K562 (cell line): Measurements from ENCODE around the gene CNFN. TPM values are rescaled to one million over a fixed set of nuclear protein-coding genes. Genes with fewer than 3 reads are reported as not detected.

Experiments used
- ATAC-seq: fragments of 200-7000 bp; cut with Tn5 transposase; 3 replicates; pipeline ENCODE4 v1.9.1; 2020; ENCODE audit warnings: moderate library complexity
- BruUV-seq: library from RNA; stranded (reverse); fragments of 400-500 nt; replicated peaks from 2 replicates; lab custom pipeline; 2021; lab: Mats Ljungman, UMichigan
- CTCF ChIA-PET: fragments of 300-600 bp; formaldehyde crosslinking; extraction: SDS; loops from one replicate; lab custom pipeline; 2021; ENCODE audit warnings: low intra/inter-chr PET ratio; lab: Yijun Ruan, JAX
- POLR2A ChIA-PET: fragments of 300-600, 350-650 bp; sonication (Branson Sonifier 250); formaldehyde crosslinking; extraction: SDS; loops from one replicate; lab custom pipeline; 2021; ENCODE audit warnings: antibody characterized with exemption, inconsistent platforms; lab: Yijun Ruan, JAX
- DNase-seq, 4 experiments: peaks; one replicate each; pipeline versions ENCODE4 v3.0.0 to v3.0.0-alpha.2; 2011 to 2018; ENCODE audit warnings: low spot score in 3 of 4, mixed read lengths in 3 of 4; ENCODE audit errors: extremely low read depth in 1 of 4
- FAIRE-seq: peaks from 2 replicates; lab custom pipeline; 2011; peaks lifted over from hg19 to GRCh38; lab: Jason Lieb, UNC
- H2AFZ ChIP-seq: 2 replicates; pipeline ENCODE4 v1.6.0; 2011; ENCODE audit warnings: low read depth, low read length, control low read depth, inconsistent platforms
- H3K27ac ChIP-seq: fragments of 200-600 bp; 3 replicates; pipeline ENCODE4 v1.8.0; 2011; ENCODE audit warnings: low read depth, mild to moderate bottlenecking, control low read depth, inconsistent platforms, low read length, moderate library complexity, mixed read lengths; ENCODE audit errors: extremely low read depth
- H3K27me3 ChIP-seq, 2 experiments: fragments of 300-600 bp in 1 of 2; 2 replicates in 1 of 2; 3 replicates in 1 of 2; pipeline versions ENCODE4 v1.6.0 to v1.8.0; 2011; ENCODE audit warnings: inconsistent platforms in 2 of 2, low read length in 2 of 2, mild to moderate bottlenecking in 1 of 2, mixed read lengths in 1 of 2, moderate library complexity in 1 of 2; ENCODE audit not compliant: control insufficient read depth in 2 of 2, insufficient read depth in 2 of 2
- H3K36me3 ChIP-seq: fragments of 300-600 bp; 3 replicates; pipeline ENCODE4 v1.8.0; 2011; ENCODE audit warnings: mild to moderate bottlenecking, low read length, inconsistent platforms; ENCODE audit not compliant: control insufficient read depth, insufficient read depth
- H3K4me1 ChIP-seq, 2 experiments: fragments of 200-600 bp in 1 of 2; replicated peaks in 1 of 2; 2 replicates in 1 of 2; 3 replicates in 1 of 2; pipeline versions ENCODE4 v1.5.1 to v1.8.0; 2011; ENCODE audit warnings: inconsistent platforms in 2 of 2, low read length in 2 of 2, mild to moderate bottlenecking in 1 of 2, mixed read lengths in 1 of 2, moderate library complexity in 1 of 2; ENCODE audit not compliant: control insufficient read depth in 2 of 2, insufficient read depth in 2 of 2
- H3K4me2 ChIP-seq: 2 replicates; pipeline ENCODE4 v1.6.1; 2011; ENCODE audit warnings: low read length, control low read depth, inconsistent platforms, mixed read lengths; ENCODE audit not compliant: insufficient read depth
- H3K4me3 ChIP-seq: fragments of 200-600 bp; sonication (generic), shearing (Covaris generic); 2 replicates; pipeline ENCODE4 v1.5.1; 2016; ENCODE audit warnings: control low read depth, inconsistent platforms
- H3K79me2 ChIP-seq: fragments of 200-600 bp; 3 replicates; pipeline ENCODE4 v1.8.0; 2011; ENCODE audit warnings: low read length, inconsistent platforms; ENCODE audit not compliant: control insufficient read depth, insufficient read depth
- H3K9ac ChIP-seq, 2 experiments: 2 replicates each; pipeline versions ENCODE4 v1.6.0 to v1.6.1; 2011; ENCODE audit warnings: low read depth in 2 of 2, low read length in 2 of 2, control low read depth in 1 of 2, inconsistent platforms in 1 of 2, mild to moderate bottlenecking in 1 of 2, mixed read lengths in 1 of 2; ENCODE audit not compliant: insufficient read depth in 1 of 2
- H3K9me1 ChIP-seq: one replicate; pipeline ENCODE4 v1.6.0; 2011; ENCODE audit warnings: inconsistent platforms, mild to moderate bottlenecking, low read length, moderate library complexity; ENCODE audit not compliant: control insufficient read depth, insufficient read depth
- H3K9me3 ChIP-seq: replicated peaks from 2 replicates; pipeline ENCODE4 v1.5.1; 2011; ENCODE audit warnings: low read depth, low read length, inconsistent platforms; ENCODE audit not compliant: control insufficient read depth, insufficient read depth
- H4K20me1 ChIP-seq: replicated peaks from 2 replicates; pipeline ENCODE4 v1.6.1; 2011; ENCODE audit warnings: low read length, inconsistent platforms, mixed read lengths; ENCODE audit not compliant: control insufficient read depth, insufficient read depth
- BCOR ChIP-seq: fragments of 450-650 bp; IDR thresholded peaks from 2 replicates; pipeline ENCODE4 v1.6.1; 2016
- RBBP5 ChIP-seq: fragments of 200-600 bp; sonication (generic); IDR thresholded peaks from 2 replicates; pipeline ENCODE4 v1.6.1; 2012; ENCODE audit warnings: borderline replicate concordance, mild to moderate bottlenecking, low read length, control low read depth, inconsistent platforms; ENCODE audit not compliant: insufficient read depth, poor library complexity, severe bottlenecking
- SOX6 ChIP-seq: fragments of 450-650 bp; IDR thresholded peaks from 2 replicates; pipeline ENCODE4 v1.6.1; 2014; ENCODE audit warnings: mild to moderate bottlenecking
- USF1 ChIP-seq: sonication (generic); formaldehyde crosslinking; IDR thresholded peaks from 2 replicates; pipeline ENCODE4 v1.9.0; 2022; ENCODE audit warnings: mild to moderate bottlenecking, missing genetic modification reagents
- WGBS: fragments of 100-300 bp; shearing (Covaris generic); methylation state at CpG from one replicate; pipeline ENCODE4 v1.1.6; 2016; ENCODE audit warnings: low coverage, mixed read lengths; ENCODE audit not compliant: insufficient coverage; ENCODE audit errors: missing lambda C conversion rate; 5-methylcytosine and 5-hydroxymethylcytosine counted together
- in situ Hi-C: fragments of 300-500 bp; cut with MboI; formaldehyde crosslinking; loops from 4 replicates; pipeline ENCODE4 v1.15.0; 2018; ENCODE audit warnings: inconsistent platforms, mixed read lengths
- intact Hi-C: fragments of 100-400 bp; cut with micrococcal nuclease; formaldehyde crosslinking; loops from 2 replicates; pipeline ENCODE4 v1.14.2; 2022
- polyA plus RNA-seq, 8 experiments: library from polyadenylated mRNA; depleted of rRNA in 4 of 8; stranded (reverse) in 5 of 8; unstranded in 3 of 8; fragments of >200 nt; fragmentation: Nextera tagmentation in 2 of 8; fragmentation: Illumina TruSeq in 1 of 8; extraction: Ambion mirVana in 2 of 8; extraction: Trizol in 1 of 8; gene quantifications; 2 replicates each; pipeline versions ENCODE4 v1.2.1 to v1.2.3, GENCODE V29; 2011 to 2014; ENCODE audit warnings: inconsistent platforms in 1 of 8, missing spikeins in 1 of 8
- total RNA-seq, 7 experiments: library from RNA; depleted of rRNA in 6 of 7; stranded (reverse); fragments of >200 nt in 6 of 7; fragmentation: Illumina TruSeq in 2 of 7; extraction: Trizol in 2 of 7; gene quantifications; 2 replicates each; pipeline versions ENCODE4 v1.2.1 to v1.2.3, GENCODE V29; 2011 to 2021; ENCODE audit warnings: low replicate concordance in 1 of 7

CNFN gene
- total and polyA plus RNA-seq, 9 of the 15 experiments (the other 6 are each of a cell fraction or from before 2014, with no cell fraction given), result 0.18 to 0.52 (median 0.27) TPM; not detected in 5

DNA sequence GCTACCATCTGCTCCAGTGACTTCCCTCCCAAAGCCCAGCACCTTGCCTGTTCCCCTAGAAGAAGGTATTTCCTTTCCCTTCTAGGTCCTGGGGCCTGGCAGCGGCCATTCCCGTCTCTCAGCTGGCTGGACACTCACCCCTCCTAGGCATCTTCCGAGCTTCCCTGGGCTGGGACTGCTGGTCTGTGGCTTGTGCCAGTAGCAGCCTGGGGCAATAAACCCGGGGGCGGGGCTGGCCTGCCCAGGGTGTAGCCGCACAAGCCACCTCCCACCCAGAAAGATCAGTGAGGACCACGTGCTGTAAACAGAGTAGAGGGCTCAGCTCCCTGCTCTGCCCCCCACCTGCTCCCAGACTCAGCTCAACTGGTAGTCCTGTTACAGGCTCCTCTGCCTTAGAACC is 22.1 kb upstream of the CNFN start:
- ChIA-PET POLR2A (no interaction called here), CTCF (no interaction called here)
- BruUV-seq, result no TSS peak
- FAIRE-seq, result no peak
- no peaks in the 10 kb centered on the region for H3K9me3 ChIP-seq
- H3K9ac ChIP-seq, result peak overlapping the region in 1 of 2 experiments; percentile 20; a peak in 1 of 4 replicates
- H3K9me1 ChIP-seq, result no peaks in the 10 kb centered on the region
- no peak overlapping the region for H3K27ac ChIP-seq
- no peaks in the 10 kb centered on the region for H3K36me3 ChIP-seq
- DNase-seq, result no peak
- intact Hi-C loops, result no loop called here
- WGBS, result 8% methylated on average over 7 of the region's 7 CpGs
- H4K20me1 ChIP-seq, result peaks cover 31% of the 10 kb centered on the region
- H3K27me3 ChIP-seq, result peaks cover 8% of the 10 kb centered on the region in 2 experiments; a peak in 3 of 5 replicates
- H2AFZ ChIP-seq, result no peak overlapping the region
- no peak for ATAC-seq
- peaks cover 0 to 28% of the 10 kb centered on the region in 2 experiments; a peak in 2 of 5 replicates for H3K4me1 ChIP-seq
- H3K79me2 ChIP-seq, result no peaks in the 10 kb centered on the region
- H3K4me2 ChIP-seq, result no peak overlapping the region
- H3K4me3 ChIP-seq, result no peak overlapping the region
- in situ Hi-C loops, result no loop called here
- peak; percentile 27; the same call in 1 of the 2 replicates for TF ChIP-seq USF1
- TF ChIP-seq RBBP5, result no peak

DNA sequence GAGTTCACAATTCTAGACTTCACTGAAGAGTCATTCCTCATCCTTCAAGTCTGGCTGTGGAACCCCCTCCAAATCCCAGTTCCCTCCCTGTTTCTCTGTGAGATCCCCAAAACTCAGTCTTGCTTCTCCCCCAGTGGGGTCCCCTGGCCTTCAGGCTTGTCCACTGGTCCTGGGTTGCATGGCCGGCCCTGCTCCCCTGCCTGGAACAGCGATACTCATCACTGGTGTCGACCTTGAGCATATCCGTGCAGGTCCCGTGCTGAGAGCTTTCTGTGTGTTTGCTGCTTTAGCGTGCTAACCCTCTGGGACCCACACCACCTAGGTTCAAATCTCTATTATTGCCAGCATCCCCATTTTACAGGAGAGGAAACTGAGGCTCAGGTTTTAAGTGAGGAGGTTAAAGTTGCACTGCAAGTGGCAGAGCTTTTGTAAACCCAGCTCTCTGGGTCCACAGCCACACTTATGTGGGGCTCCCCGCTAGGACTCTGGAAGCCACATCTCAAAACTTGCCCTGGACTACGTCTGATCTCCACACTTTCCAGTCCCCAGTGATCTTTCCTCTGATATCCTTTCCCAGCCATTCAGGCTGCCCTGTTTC is 21.6 kb upstream of the CNFN start:
- WGBS, result 3% methylated on average over 8 of the region's 8 CpGs
- CTCF ChIA-PET, result no interaction called here
- H3K36me3 ChIP-seq, result no peaks in the 10 kb centered on the region

More for the DNA sequence above, 21.6 kb upstream of the CNFN start:
- POLR2A ChIA-PET, result no interaction called here
- DNase-seq (no peak), ATAC-seq (no peak), FAIRE-seq (no peak)
- no peak overlapping the region for H2AFZ ChIP-seq
- no peaks in the 10 kb centered on the region for H3K9me1 ChIP-seq
- TF ChIP-seq SOX6 (no peak), BCOR (peak; percentile 52; the same call in 1 of the 2 replicates)
- H3K9ac ChIP-seq, result peak overlapping the region in 1 of 2 experiments; percentile 20; a peak in 1 of 4 replicates
- H3K27me3 ChIP-seq, result peaks cover 8% of the 10 kb centered on the region in 2 experiments; a peak in 4 of 5 replicates
- no peaks in the 10 kb centered on the region for H3K9me3 ChIP-seq
- intact Hi-C loops, result no loop called here
- BruUV-seq, result no TSS peak
- no peaks in the 10 kb centered on the region for H3K79me2 ChIP-seq
- peaks cover 34% of the 10 kb centered on the region for H4K20me1 ChIP-seq
- peaks cover 0 to 34% of the 10 kb centered on the region in 2 experiments; a peak in 2 of 5 replicates for H3K4me1 ChIP-seq
- H3K4me3 ChIP-seq, result no peak overlapping the region
- in situ Hi-C loops, result no loop called here
- H3K4me2 ChIP-seq, result no peak overlapping the region
- no peak overlapping the region for H3K27ac ChIP-seq
